CD4-positive, alpha-beta T cell treated with Interleukin-4 for 1 hour (primary cell): ENCODE data around the gene EPB41.
"Not testable (repeated sequence)": the region's sequence is repeated elsewhere in the genome, so short reads cannot be mapped to it uniquely, and the experiment has no call there.

Experiments
- DNase-seq, 2 donors: peaks; one replicate each; pipeline ENCODE4 v3.0.0-alpha.2; 2020 to 2022

The EPB41 gene

DNA sequence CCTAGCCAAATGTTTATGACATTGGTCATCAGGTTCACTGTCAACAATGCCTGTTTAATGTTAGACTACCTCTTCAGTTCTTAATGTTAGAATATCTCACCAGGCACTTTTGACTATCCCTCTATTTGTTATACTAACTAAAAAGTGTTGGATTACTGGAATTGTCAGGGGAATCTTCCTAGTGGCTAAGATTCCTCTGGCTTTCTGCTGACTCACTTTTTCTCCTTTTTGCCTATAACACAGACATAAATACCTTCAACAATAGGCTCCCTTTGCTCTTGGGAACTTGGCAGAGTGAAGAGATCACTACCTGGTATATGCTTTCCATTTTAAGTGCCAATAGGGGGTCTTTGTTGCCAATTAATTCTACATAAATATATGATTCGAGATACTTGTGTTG, 140.8 kb downstream of the EPB41 start:
- no peak for DNase-seq

GRCh38 chr1:29056256-29056655, 141.9 kb downstream of the EPB41 start:
- no peak for DNase-seq

GRCh38 chr1:29057700-29058099, 143.3 kb downstream of the EPB41 start:
- no peak for DNase-seq

DNA sequence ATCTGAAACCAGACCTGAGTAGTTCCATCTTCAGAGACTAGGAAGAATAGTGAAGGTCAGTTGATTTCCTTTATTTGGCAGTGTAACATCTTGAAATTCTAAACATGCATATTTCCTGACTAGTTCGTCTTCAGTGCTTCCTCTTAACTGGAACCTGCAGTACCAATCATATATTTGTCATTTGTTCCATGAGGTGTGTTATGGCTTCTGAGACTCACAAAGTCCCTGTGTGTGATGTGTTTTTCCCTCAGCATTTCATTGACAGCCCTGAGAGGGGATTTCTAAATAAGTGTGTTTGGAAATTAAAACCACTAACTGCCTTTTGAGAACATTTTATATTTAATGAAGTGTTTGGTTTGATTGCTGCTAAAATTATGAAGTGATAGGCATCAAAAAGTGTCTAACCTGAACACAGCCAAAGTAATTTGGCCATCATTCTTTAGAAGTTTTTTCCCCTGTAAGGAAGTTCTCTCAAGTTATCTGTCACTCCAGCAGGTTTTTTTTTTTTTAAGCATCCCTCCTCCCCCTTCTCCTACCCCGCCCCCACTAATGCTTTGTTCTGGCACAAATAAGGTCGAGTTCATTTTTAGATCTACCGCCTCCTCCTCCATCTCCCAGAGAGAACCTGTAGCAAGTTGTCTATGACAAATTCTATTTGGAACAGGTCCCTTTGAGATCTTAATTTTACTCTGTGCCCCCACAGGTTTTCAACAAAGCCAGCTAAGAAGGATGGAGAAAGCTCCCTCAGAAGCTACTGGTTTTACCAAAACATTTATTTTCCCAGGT, 148.0 kb downstream of the EPB41 start:
- DNase-seq, result no peak

- DNase-seq, result no peak
Observed at GRCh38 chr1:29064064-29064463, 149.7 kb downstream of the EPB41 start.

DNA sequence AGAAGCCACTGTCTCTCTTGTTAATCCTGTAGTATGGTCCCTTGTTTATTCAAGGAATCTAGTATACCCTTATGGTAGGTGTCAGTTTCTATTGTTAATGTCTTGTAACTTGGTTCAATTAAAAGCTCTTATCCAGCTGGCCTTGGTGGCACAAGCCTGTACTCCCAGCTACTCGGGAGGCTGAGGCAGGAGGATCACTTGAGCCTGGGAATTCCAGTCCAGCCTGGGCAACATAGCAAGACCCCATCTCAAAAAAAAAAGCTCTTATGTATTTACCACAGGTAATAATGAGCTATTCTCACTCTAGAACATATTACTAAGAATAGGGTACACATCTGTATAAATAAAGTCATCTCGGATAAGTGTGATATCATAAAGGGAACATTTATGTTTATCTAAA, 162.8 kb downstream of the EPB41 start:
- no peak for DNase-seq

DNA sequence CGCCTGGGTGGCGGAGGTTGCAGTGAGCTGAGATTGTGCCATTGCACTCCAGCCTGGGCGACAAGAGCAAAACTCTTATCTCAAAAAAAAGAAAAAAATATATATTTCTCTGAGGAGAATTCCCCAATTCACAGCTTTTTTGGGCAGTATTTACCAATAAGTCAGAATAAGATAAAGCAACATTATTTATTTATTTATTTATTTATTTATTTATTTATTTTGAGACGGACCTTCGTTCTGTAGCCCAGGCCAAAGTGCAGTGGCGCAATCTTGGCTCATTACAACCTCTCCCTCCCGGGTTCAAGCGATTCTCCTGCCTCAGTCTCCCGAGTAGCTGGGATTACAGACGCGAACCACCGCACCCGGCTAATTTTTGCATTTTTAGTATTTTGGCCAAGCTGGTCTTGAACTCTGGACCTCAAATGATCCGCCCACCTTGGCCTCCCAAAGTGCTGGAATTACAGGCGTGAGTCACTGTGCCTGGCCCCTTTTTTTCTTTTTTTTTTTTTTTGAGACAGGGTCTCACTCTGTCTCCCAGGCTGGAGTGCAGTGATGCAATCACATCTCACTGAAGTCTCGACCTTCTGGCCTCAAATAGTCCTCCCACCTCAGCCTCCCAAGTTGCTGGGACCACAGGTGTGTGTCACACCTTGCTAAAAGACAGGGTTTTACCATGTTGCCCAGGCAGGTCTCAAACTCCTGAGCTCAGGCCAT, 165.7 kb downstream of the EPB41 start:
- DNase-seq, result not testable (repeated sequence)

- DNase-seq, result no peak
Observed at GRCh38 chr1:29081201-29081600, 166.8 kb downstream of the EPB41 start.

- DNase-seq, result no peak
Observed at GRCh38 chr1:29082519-29082918, 168.2 kb downstream of the EPB41 start.

- DNase-seq, result no peak
Observed at GRCh38 chr1:29083317-29084195, 169.2 kb downstream of the EPB41 start.

DNA sequence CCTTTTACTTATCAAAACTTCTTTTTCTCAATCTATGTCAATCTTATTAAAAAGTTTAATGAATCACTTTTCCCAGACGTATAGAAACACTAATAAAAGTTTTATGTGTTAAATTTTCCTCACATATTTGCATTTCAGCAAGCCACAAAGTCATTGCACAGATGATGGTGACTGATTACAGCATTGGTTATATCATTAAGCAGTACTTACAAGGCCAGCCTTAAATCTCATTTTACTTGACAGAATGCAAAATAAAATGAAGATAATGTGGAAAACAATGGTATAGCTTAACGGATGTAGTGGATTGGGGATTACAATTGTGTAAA, 169.8 kb downstream of the EPB41 start:
- no peak for DNase-seq

- no peak for DNase-seq
Observed at GRCh38 chr1:29090937-29091618, 176.7 kb downstream of the EPB41 start.

DNA sequence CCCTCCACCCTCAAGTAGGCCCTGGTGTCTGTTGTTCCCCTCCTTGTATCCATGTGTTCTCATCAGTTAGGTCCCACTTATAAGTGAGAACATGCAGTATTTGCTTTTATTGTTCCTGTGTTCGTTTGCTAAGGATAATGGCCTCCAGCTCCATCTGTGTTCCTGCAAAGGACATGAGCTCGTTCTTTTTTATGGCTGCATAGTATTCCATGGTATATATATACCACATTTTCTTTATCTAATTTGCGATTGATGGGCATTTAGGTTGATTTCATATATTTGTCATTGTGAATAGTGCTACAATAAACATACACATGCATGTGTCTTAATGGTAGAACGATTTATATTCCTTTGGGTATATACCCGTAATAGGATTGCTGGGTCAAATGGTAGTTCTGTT, 178.3 kb downstream of the EPB41 start:
- DNase-seq, result not testable (repeated sequence)

DNA sequence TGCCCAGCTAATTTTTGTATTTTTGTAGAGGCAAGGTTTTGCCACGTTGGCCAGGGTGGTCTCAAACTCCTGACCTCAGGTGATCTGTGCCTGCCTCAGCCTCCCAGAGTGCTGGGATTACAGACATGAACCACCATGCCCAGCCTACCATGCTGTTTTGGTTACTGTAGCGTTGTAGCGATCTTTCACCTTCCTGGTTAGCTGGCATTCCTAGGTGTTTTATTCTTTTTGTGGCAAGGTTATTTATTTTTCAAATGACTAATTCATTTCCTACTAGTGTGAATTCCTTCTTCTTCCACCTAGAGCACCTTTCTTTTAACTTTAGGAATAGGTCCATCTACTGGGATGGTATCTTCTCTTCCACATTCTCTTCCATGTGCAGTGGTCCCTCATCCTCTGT, 180.1 kb downstream of the EPB41 start:
- DNase-seq, result no peak

GRCh38 chr1:29094954-29095353, 180.6 kb downstream of the EPB41 start:
- no peak for DNase-seq

- no peak for DNase-seq
Observed at GRCh38 chr1:29096231-29096886, 182.0 kb downstream of the EPB41 start.

DNA sequence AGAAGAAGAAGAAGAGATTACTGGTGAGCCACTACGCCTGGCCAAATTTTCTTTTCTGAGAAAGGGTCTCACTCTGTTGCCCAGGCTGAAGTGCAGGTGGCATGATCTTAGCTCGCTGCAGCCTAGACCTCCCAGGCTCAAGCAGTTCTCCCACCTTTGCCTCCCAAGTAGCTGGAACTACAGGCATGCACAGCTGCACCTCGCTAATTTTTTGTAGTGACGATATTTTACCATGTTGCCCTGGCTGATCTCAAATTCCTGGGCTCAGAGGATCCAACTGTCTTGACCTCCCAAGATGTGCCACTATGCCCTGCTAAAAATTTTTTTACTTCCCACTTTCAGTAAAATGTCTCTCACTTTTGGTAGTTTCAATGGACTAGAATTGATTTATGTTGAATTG, 184.9 kb downstream of the EPB41 start:
- DNase-seq, result no peak

- no peak for DNase-seq
Observed at GRCh38 chr1:29100487-29100886, 186.1 kb downstream of the EPB41 start.

DNA sequence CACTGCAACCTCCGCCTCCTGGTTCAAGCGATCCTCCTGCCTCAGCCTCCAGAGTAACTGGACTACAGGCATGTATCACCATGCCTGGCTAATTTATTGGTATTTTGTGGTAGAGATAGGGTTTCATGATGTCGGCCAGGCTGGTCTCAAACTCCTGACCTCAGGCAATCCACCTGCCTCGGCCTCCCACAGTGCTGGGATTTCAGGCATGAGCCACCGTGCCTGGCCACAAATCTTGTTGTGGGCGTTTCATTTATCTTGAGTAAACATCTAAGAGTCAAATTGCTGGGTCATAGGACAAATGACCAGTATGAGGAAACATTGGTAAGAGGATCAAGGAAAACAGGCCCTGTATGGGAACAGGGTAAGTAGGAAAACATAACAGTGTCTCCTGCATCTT, 191.5 kb downstream of the EPB41 start:
- DNase-seq, result no peak

- DNase-seq, result not testable (repeated sequence)
Observed at GRCh38 chr1:29108041-29108440, 193.7 kb downstream of the EPB41 start.

DNA sequence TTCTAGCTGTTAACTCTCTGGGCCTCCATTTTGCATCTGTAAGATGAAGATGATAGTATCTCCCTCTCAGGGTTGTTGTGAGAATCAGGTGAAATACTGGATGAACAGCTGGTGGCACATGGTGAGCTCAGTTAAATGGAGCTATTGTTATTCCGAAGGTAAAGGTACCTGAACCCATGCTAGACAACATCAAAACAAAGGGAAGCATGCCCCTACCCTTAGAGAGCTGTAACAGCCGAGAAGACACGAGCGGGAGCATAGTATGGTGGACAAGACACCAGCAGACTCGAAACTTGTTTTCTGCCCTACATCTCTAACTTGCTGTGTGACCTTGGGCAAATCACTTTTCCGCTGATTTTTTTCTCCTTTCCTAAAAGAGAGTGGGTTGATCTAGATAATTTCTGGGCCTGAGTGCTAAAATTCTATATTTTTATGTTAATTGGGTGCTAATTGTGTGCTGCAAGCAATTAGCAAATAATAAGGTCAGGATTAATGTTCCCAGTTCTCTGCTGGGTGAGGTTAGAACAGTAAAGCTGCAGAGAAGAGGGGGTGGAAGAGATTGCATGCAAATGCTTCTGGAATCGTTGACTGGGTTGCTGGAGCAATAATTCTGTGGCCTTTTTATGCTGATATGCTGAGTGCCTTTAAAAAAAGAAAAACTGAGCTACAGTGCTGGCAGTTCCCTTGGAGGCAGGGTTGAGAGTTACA, 198.5 kb downstream of the EPB41 start:
- DNase-seq, result no peak
